ENCODE measurements around the gene HMCN2.

DNA sequence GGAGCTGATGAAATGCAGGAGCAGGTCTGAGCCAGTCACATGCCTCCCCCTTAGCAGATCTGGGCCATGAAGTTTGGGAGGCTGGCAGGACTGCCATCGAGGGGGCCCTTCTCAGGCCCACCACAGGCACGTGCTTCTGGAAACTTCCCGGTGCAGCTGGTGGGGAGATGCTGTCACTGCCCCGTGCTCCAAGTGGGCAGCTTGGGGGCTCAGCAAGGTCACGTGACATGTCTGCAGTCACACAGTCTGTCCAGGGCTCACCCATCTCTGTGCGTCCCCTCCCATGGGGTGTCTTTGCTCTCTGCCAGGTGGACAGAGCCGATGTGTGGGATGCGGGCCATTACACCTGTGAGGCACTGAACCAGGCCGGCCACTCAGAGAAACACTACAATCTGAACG is 99.8 kb downstream of the HMCN2 start:
- TF ChIP-seq CTCF (conservative IDR thresholded peaks at IDR 0.05): no peak
- no peak for TF ChIP-seq ZFX (IDR thresholded peaks at IDR 0.05)
